NCI-H526 treated with DMSO at 0.1 percent for 48 hours (cell line): ENCODE data around the gene PCSK7.

Experiments
- DNase-seq: peaks from one replicate; lab custom pipeline; 2025; lab: John Stamatoyannopoulos, UW

Gene PCSK7

GRCh38 chr11:117199053-117199915, 32.6 kb downstream of the PCSK7 start, which contains the start of gene TAGLN:
TAGLN (plus strand) TSS chr11:117199370; CDS start chr11:117203014, 3,644 bp downstream.
- DNase-seq: no peak

GRCh38 chr11:117198613-117199012, 33.3 kb downstream of the PCSK7 start:
- DNase-seq: no peak

GRCh38 chr11:117197516-117198456, 34.1 kb downstream of the PCSK7 start:
- DNase-seq: no peak

- no peak for DNase-seq
These were observed 34.9 kb downstream of the PCSK7 start for GRCh38 chr11:117197006-117197405.

GRCh38 chr11:117195761-117196160, 36.1 kb downstream of the PCSK7 start:
- no peak for DNase-seq

- DNase-seq: no peak
These were observed 36.6 kb downstream of the PCSK7 start for GRCh38 chr11:117195258-117195657.

GRCh38 chr11:117194267-117194666, 37.6 kb downstream of the PCSK7 start:
- DNase-seq: no peak

- DNase-seq: no peak
These were observed 38.5 kb downstream of the PCSK7 start for GRCh38 chr11:117193130-117194020.

GRCh38 chr11:117192401-117192875, 39.4 kb downstream of the PCSK7 start:
- no peak for DNase-seq

- no peak for DNase-seq
These were observed 40.0 kb downstream of the PCSK7 start for GRCh38 chr11:117191680-117192400.

GRCh38 chr11:117189941-117190544, 41.8 kb downstream of the PCSK7 start:
- no peak for DNase-seq

- DNase-seq: no peak
These were observed 42.5 kb downstream of the PCSK7 start for GRCh38 chr11:117189191-117189940.

GRCh38 chr11:117188620-117189081, 43.2 kb downstream of the PCSK7 start:
- no peak for DNase-seq

GRCh38 chr11:117187799-117188481, 43.9 kb downstream of the PCSK7 start:
- no peak for DNase-seq

- no peak for DNase-seq
These were observed 44.5 kb downstream of the PCSK7 start for GRCh38 chr11:117187428-117187798.

- DNase-seq: no peak
These were observed 44.9 kb downstream of the PCSK7 start for GRCh38 chr11:117187007-117187406.

GRCh38 chr11:117186431-117186761, 45.5 kb downstream of the PCSK7 start:
- no peak for DNase-seq

- DNase-seq: no peak
These were observed 46.0 kb downstream of the PCSK7 start for GRCh38 chr11:117185736-117186430.
